ENCODE measurements around the gene ITPR1. TPM values are rescaled to one million over a fixed set of nuclear protein-coding genes. Genes with fewer than 3 reads are reported as not detected.

ITPR1 gene
- total RNA-seq, 1 donor from 2014 or later, result 6.7 TPM

DNA sequence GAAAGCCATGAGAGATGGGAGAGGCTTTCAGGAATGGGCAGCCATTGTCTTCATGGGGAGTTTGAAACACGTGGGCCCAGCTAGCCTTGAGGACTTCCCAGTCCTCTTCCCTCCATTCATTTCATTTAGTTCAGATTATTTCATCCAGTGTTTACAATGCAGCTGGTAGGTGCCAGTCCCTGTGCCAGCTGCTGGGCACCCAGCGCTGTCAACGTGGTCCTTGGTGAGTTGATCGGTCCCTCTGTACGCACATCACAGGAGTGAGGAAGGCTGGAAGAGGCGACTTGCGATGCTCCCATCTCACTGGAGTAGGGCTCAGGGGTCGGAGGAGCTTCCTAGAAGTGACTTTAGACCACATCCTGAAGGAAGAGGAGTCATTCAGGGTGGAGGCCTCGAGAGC is 279.7 kb downstream of the ITPR1 start:
- H4K20me1 ChIP-seq (ENCODE audit: insufficient read depth, low read length), result no peaks in the 10 kb centered on the region
- TF ChIP-seq EZH2 (IDR thresholded peaks at IDR 0.05; ENCODE audit: insufficient read depth, low read length) (no peak), CTCF (IDR thresholded peaks at IDR 0.05; ENCODE audit: insufficient read depth, low read depth, low read length) (no peak)
- H3K4me1 ChIP-seq (ENCODE audit: insufficient read depth, low read length), result no peaks in the 10 kb centered on the region
- no peaks in the 10 kb centered on the region for H3K36me3 ChIP-seq (ENCODE audit: insufficient read depth, low read length)
- H3K27ac Mint-ChIP-seq (ENCODE audit: unreplicated experiment), result no peak overlapping the region
- DNase-seq (ENCODE audit: low read depth) (no peak), FAIRE-seq (no peak)
- H3K9me3 ChIP-seq (ENCODE audit: insufficient read depth, low read depth, low read length), result no peaks in the 10 kb centered on the region
- H3K4me2 ChIP-seq (ENCODE audit: low read length), result no peak overlapping the region
- no peaks in the 10 kb centered on the region for H3K4me1 Mint-ChIP-seq (ENCODE audit: low read depth, unreplicated experiment)
- no peak overlapping the region for H3K4me3 ChIP-seq (ENCODE audit: insufficient read depth, low read depth, low read length)
- peaks cover 4% of the 10 kb centered on the region for H3K36me3 Mint-ChIP-seq (ENCODE audit: low read depth, unreplicated experiment)
- H3K9me3 Mint-ChIP-seq (ENCODE audit: unreplicated experiment), result peaks cover 4% of the 10 kb centered on the region
- no peaks in the 10 kb centered on the region for H3K27me3 ChIP-seq (ENCODE audit: insufficient read depth, low read length)
- no peak overlapping the region for H2AFZ ChIP-seq (ENCODE audit: low read depth, low read length)
- peaks cover 4% of the 10 kb centered on the region for H3K27me3 Mint-ChIP-seq (ENCODE audit: low read depth, unreplicated experiment)
- no peaks in the 10 kb centered on the region for H3K79me2 ChIP-seq (ENCODE audit: insufficient read depth, low read length)
- H3K4me3 Mint-ChIP-seq (ENCODE audit: unreplicated experiment), result no peak overlapping the region
- no peak overlapping the region for H3K9ac ChIP-seq (ENCODE audit: low read length)
- H3K27ac ChIP-seq (ENCODE audit: low read depth, low read length), result no peak overlapping the region

DNA sequence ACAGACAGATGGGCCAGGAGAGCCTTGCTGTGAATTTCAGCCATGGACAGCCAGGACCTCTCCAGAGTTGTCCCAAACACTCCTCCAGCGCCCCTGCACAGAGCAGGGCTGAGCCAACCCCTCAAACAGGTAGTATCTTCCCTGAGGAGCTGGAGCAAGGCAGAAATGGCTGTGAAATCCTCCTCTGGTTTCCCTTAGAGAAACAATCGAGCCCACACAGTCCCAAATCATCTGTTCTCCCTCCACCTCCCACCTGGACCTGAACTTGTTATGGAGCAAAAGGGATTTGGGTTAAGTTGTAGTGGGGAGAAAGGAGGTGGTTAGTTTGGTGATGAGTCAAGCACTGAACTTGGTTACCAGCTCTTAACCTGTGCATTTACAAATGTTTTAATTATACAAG is 280.4 kb downstream of the ITPR1 start:
- DNase-seq (ENCODE audit: low read depth) (no peak), FAIRE-seq (no peak)
- Mint-ChIP-seq H3K4me1 (ENCODE audit: low read depth, unreplicated experiment) (no peaks in the 10 kb centered on the region), H3K27ac (ENCODE audit: unreplicated experiment) (no peak overlapping the region), H3K4me3 (ENCODE audit: unreplicated experiment) (no peak overlapping the region), H3K9me3 (ENCODE audit: unreplicated experiment) (no peaks in the 10 kb centered on the region), H3K36me3 (ENCODE audit: low read depth, unreplicated experiment) (peaks cover 4% of the 10 kb centered on the region), H3K27me3 (ENCODE audit: low read depth, unreplicated experiment) (peaks cover 4% of the 10 kb centered on the region)
- H3K79me2 ChIP-seq (ENCODE audit: insufficient read depth, low read length), result no peaks in the 10 kb centered on the region
- no peak for TF ChIP-seq CTCF (IDR thresholded peaks at IDR 0.05; ENCODE audit: insufficient read depth, low read depth, low read length)
- TF ChIP-seq EZH2 (IDR thresholded peaks at IDR 0.05; ENCODE audit: insufficient read depth, low read length), result no peak
- no peak overlapping the region for H3K27ac ChIP-seq (ENCODE audit: low read depth, low read length)
- no peaks in the 10 kb centered on the region for H3K9me3 ChIP-seq (ENCODE audit: insufficient read depth, low read depth, low read length)
- no peaks in the 10 kb centered on the region for H4K20me1 ChIP-seq (ENCODE audit: insufficient read depth, low read length)
- no peaks in the 10 kb centered on the region for H3K4me1 ChIP-seq (ENCODE audit: insufficient read depth, low read length)
- no peak overlapping the region for H3K4me3 ChIP-seq (ENCODE audit: insufficient read depth, low read depth, low read length)
- no peak overlapping the region for H3K4me2 ChIP-seq (ENCODE audit: low read length)
- H3K36me3 ChIP-seq (ENCODE audit: insufficient read depth, low read length), result no peaks in the 10 kb centered on the region
- no peak overlapping the region for H3K9ac ChIP-seq (ENCODE audit: low read length)
- H3K27me3 ChIP-seq (ENCODE audit: insufficient read depth, low read length), result no peaks in the 10 kb centered on the region
- no peak overlapping the region for H2AFZ ChIP-seq (ENCODE audit: low read depth, low read length)

- H3K4me3 Mint-ChIP-seq (ENCODE audit: unreplicated experiment), result no peak overlapping the region
- Histone ChIP-seq H3K9me3 (ENCODE audit: insufficient read depth, low read depth, low read length) (no peaks in the 10 kb centered on the region), H3K4me3 (ENCODE audit: insufficient read depth, low read depth, low read length) (no peak overlapping the region), H3K4me2 (ENCODE audit: low read length) (no peak overlapping the region), H2AFZ (ENCODE audit: low read depth, low read length) (no peak overlapping the region), H3K9ac (ENCODE audit: low read length) (no peak overlapping the region), H3K27ac (ENCODE audit: low read depth, low read length) (no peak overlapping the region), H3K79me2 (ENCODE audit: insufficient read depth, low read length) (no peaks in the 10 kb centered on the region), H3K4me1 (ENCODE audit: insufficient read depth, low read length) (no peaks in the 10 kb centered on the region), H4K20me1 (ENCODE audit: insufficient read depth, low read length) (no peaks in the 10 kb centered on the region), H3K27me3 (ENCODE audit: insufficient read depth, low read length) (no peaks in the 10 kb centered on the region), H3K36me3 (ENCODE audit: insufficient read depth, low read length) (no peaks in the 10 kb centered on the region)
- DNase-seq (ENCODE audit: low read depth), result no peak
- H3K9me3 Mint-ChIP-seq (ENCODE audit: unreplicated experiment), result no peaks in the 10 kb centered on the region
- H3K27ac Mint-ChIP-seq (ENCODE audit: unreplicated experiment), result no peak overlapping the region
- no peaks in the 10 kb centered on the region for H3K4me1 Mint-ChIP-seq (ENCODE audit: low read depth, unreplicated experiment)
- FAIRE-seq, result no peak
- TF ChIP-seq EZH2 (IDR thresholded peaks at IDR 0.05; ENCODE audit: insufficient read depth, low read length) (no peak), CTCF (IDR thresholded peaks at IDR 0.05; ENCODE audit: insufficient read depth, low read depth, low read length) (no peak)
- H3K36me3 Mint-ChIP-seq (ENCODE audit: low read depth, unreplicated experiment), result no peaks in the 10 kb centered on the region
- peaks cover 4% of the 10 kb centered on the region for H3K27me3 Mint-ChIP-seq (ENCODE audit: low read depth, unreplicated experiment)
Measured at GRCh38 chr3:4774531-4774930, 281.4 kb downstream of the ITPR1 start.
